OCI-LY3 (cell line): ENCODE data around the gene KRT23.

Experiments used
- H2AFZ ChIP-seq: fragments of 200-600, 300-600 bp; shearing (Covaris generic); 2 replicates; pipeline ENCODE4 v1.6.0; 2014; ENCODE audit warnings: antibody characterized with exemption, low read depth, low read length
- H3K27ac ChIP-seq: fragments of 200-600, 300-600 bp; sonication (generic); 2 replicates; pipeline ENCODE4 v1.5.1; 2014; ENCODE audit warnings: mild to moderate bottlenecking, low read length, moderate library complexity, mixed read lengths
- H3K27me3 ChIP-seq: fragments of 200-600, 300-600 bp; sonication (generic); 2 replicates; pipeline ENCODE4 v1.6.1; 2014; ENCODE audit warnings: low read depth, low read length, mixed read lengths
- H3K36me3 ChIP-seq: fragments of 200-600, 300-600 bp; sonication (generic); replicated peaks from 2 replicates; pipeline ENCODE3; 2014; ENCODE audit warnings: low read depth, low read length, mixed read lengths
- H3K4me1 ChIP-seq: fragments of 300-600, 200-600 bp; sonication (generic); 2 replicates; pipeline ENCODE4 v1.6.1; 2014; ENCODE audit warnings: low read length, mixed read lengths
- H3K4me2 ChIP-seq: fragments of 200-600, 300-600 bp; sonication (generic); 2 replicates; pipeline ENCODE4 v1.6.1; 2014; ENCODE audit warnings: low read length, mixed read lengths
- H3K4me3 ChIP-seq: fragments of 300-600, 200-600 bp; sonication (generic); 2 replicates; pipeline ENCODE4 v1.5.1; 2014; ENCODE audit warnings: antibody characterized with exemption, mild to moderate bottlenecking, low read length, moderate library complexity
- H3K79me2 ChIP-seq: fragments of 300-600, 200-600 bp; shearing (Covaris generic); 2 replicates; pipeline ENCODE4 v1.6.1; 2014; ENCODE audit warnings: mild to moderate bottlenecking, low read length, mixed read lengths
- H3K9ac ChIP-seq: fragments of 300-600, 200-600 bp; shearing (Covaris generic); 2 replicates; pipeline ENCODE4 v1.6.0; 2014; ENCODE audit warnings: mild to moderate bottlenecking, low read length, moderate library complexity
- H3K9me3 ChIP-seq: fragments of 200-600, 300-600 bp; shearing (Covaris generic); 2 replicates; pipeline ENCODE4 v1.6.1; 2014; ENCODE audit warnings: low read length, mixed read lengths; ENCODE audit not compliant: insufficient read depth
- H4K20me1 ChIP-seq: fragments of 200-600, 300-600 bp; sonication (generic); 2 replicates; pipeline ENCODE4 v1.6.1; 2016; ENCODE audit warnings: low read length, mixed read lengths; ENCODE audit not compliant: insufficient read depth
- EZH2phosphoT487 ChIP-seq: fragments of 200-600 bp; shearing (Covaris generic); IDR thresholded peaks from 2 replicates; pipeline ENCODE4 v1.6.1; 2018; ENCODE audit warnings: antibody characterized with exemption, mixed run types, low read depth
- TF ChIP-seq, protein P1 (sequence below): fragments of 200-600, 300-600 bp; sonication (generic); IDR thresholded peaks from 2 replicates; pipeline ENCODE4 v1.5.1; 2014; ENCODE audit warnings: antibody characterized with exemption, low read length, low read depth

The KRT23 gene

GRCh38 chr17:40903129-40903847 is 34.2 kb downstream of the KRT23 start:
- H3K36me3 ChIP-seq: peaks cover 8% of the 10 kb centered on the region
- H4K20me1 ChIP-seq: no peaks in the 10 kb centered on the region
- no peaks in the 10 kb centered on the region for H3K79me2 ChIP-seq
- peak overlapping the region; percentile 71 for H3K27ac ChIP-seq
- H2AFZ ChIP-seq: peak overlapping the region; percentile 27; the same call in 1 of the 2 replicates
- peak overlapping the region; percentile 32; the same call in 1 of the 2 replicates for H3K9ac ChIP-seq
- TF ChIP-seq, protein P1, sequence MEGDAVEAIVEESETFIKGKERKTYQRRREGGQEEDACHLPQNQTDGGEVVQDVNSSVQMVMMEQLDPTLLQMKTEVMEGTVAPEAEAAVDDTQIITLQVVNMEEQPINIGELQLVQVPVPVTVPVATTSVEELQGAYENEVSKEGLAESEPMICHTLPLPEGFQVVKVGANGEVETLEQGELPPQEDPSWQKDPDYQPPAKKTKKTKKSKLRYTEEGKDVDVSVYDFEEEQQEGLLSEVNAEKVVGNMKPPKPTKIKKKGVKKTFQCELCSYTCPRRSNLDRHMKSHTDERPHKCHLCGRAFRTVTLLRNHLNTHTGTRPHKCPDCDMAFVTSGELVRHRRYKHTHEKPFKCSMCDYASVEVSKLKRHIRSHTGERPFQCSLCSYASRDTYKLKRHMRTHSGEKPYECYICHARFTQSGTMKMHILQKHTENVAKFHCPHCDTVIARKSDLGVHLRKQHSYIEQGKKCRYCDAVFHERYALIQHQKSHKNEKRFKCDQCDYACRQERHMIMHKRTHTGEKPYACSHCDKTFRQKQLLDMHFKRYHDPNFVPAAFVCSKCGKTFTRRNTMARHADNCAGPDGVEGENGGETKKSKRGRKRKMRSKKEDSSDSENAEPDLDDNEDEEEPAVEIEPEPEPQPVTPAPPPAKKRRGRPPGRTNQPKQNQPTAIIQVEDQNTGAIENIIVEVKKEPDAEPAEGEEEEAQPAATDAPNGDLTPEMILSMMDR: no peak
- no peak for TF ChIP-seq EZH2phosphoT487
- H3K4me3 ChIP-seq: peak overlapping the region; percentile 38; the same call in 1 of the 2 replicates
- H3K4me1 ChIP-seq: peaks cover 22% of the 10 kb centered on the region
- peak overlapping the region; percentile 71 for H3K4me2 ChIP-seq
- H3K9me3 ChIP-seq: no peaks in the 10 kb centered on the region
- peaks cover 13% of the 10 kb centered on the region for H3K27me3 ChIP-seq

- Histone ChIP-seq H4K20me1 (no peaks in the 10 kb centered on the region), H3K4me2 (peak overlapping the region; percentile 71), H3K79me2 (no peaks in the 10 kb centered on the region), H3K27me3 (peaks cover 7% of the 10 kb centered on the region), H3K36me3 (peaks cover 8% of the 10 kb centered on the region), H3K4me3 (peak overlapping the region; percentile 38; the same call in 1 of the 2 replicates), H3K9me3 (no peaks in the 10 kb centered on the region), H3K4me1 (peaks cover 22% of the 10 kb centered on the region), H2AFZ (peak overlapping the region; percentile 27; the same call in 1 of the 2 replicates), H3K27ac (peak overlapping the region; percentile 71), H3K9ac (peak overlapping the region; percentile 28; the same call in 1 of the 2 replicates)
- TF ChIP-seq EZH2phosphoT487: no peak
- TF ChIP-seq, protein P1: no peak
Observed at GRCh38 chr17:40902498-40902897, 34.9 kb downstream of the KRT23 start.

GRCh38 chr17:40901981-40902474 is 35.4 kb downstream of the KRT23 start:
- H3K79me2 ChIP-seq: no peaks in the 10 kb centered on the region
- TF ChIP-seq, protein P1: no peak
- no peak for TF ChIP-seq EZH2phosphoT487
- H2AFZ ChIP-seq: no peak overlapping the region
- no peaks in the 10 kb centered on the region for H4K20me1 ChIP-seq
- H3K27ac ChIP-seq: peak overlapping the region; percentile 71
- H3K4me1 ChIP-seq: peaks cover 22% of the 10 kb centered on the region
- peak overlapping the region; percentile 71 for H3K4me2 ChIP-seq
- no peaks in the 10 kb centered on the region for H3K9me3 ChIP-seq
- peaks cover 8% of the 10 kb centered on the region for H3K36me3 ChIP-seq
- peak overlapping the region; percentile 38; the same call in 1 of the 2 replicates for H3K4me3 ChIP-seq
- no peak overlapping the region for H3K9ac ChIP-seq
- peaks cover 7% of the 10 kb centered on the region for H3K27me3 ChIP-seq

GRCh38 chr17:40900809-40901356 is 36.6 kb downstream of the KRT23 start:
- H3K27me3 ChIP-seq: no peaks in the 10 kb centered on the region
- no peak overlapping the region for H3K4me2 ChIP-seq
- H3K36me3 ChIP-seq: peaks cover 8% of the 10 kb centered on the region
- no peaks in the 10 kb centered on the region for H3K9me3 ChIP-seq
- H3K9ac ChIP-seq: no peak overlapping the region
- no peak for TF ChIP-seq EZH2phosphoT487
- TF ChIP-seq, protein P1: no peak
- H3K4me3 ChIP-seq: no peak overlapping the region
- H3K27ac ChIP-seq: no peak overlapping the region
- peaks cover 22% of the 10 kb centered on the region for H3K4me1 ChIP-seq
- no peaks in the 10 kb centered on the region for H3K79me2 ChIP-seq
- no peaks in the 10 kb centered on the region for H4K20me1 ChIP-seq
- no peak overlapping the region for H2AFZ ChIP-seq
